ENCODE measurements around the gene DAW1.
"Not testable (repeated sequence)": the region's sequence is repeated elsewhere in the genome, so short reads cannot be mapped to it uniquely, and the experiment has no call there.

Gene DAW1

DNA sequence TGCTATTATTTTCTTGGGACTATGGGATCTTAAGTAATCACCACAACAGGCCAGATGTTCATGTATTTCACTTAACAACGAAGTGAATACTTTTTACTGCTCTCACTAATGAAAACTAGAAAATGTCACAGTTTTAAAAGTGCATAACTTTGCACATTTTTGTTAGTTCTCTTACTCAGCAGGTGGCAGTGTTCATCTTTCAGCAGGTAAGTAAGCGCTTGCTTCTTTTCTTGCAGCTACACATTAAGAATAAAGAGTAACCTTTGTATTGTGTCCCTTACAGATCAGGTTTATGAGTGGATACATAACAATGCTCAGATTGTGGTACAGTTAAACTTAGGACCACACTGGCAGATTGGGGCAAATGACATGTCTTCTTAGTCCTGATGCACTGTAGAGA lies 61.0 kb downstream of the DAW1 start:
- Histone ChIP-seq H3K27ac (ENCODE audit: low read depth, low read length, poor library complexity, severe bottlenecking) (no peak overlapping the region), H3K4me2 (ENCODE audit: low read length) (no peak overlapping the region)
- TF ChIP-seq, protein P1, sequence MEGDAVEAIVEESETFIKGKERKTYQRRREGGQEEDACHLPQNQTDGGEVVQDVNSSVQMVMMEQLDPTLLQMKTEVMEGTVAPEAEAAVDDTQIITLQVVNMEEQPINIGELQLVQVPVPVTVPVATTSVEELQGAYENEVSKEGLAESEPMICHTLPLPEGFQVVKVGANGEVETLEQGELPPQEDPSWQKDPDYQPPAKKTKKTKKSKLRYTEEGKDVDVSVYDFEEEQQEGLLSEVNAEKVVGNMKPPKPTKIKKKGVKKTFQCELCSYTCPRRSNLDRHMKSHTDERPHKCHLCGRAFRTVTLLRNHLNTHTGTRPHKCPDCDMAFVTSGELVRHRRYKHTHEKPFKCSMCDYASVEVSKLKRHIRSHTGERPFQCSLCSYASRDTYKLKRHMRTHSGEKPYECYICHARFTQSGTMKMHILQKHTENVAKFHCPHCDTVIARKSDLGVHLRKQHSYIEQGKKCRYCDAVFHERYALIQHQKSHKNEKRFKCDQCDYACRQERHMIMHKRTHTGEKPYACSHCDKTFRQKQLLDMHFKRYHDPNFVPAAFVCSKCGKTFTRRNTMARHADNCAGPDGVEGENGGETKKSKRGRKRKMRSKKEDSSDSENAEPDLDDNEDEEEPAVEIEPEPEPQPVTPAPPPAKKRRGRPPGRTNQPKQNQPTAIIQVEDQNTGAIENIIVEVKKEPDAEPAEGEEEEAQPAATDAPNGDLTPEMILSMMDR (IDR thresholded peaks at IDR 0.05; ENCODE audit: low read length) = peak; percentile 23; the same call in 1 of the 2 replicates
- no peak for TF ChIP-seq EZH2 (IDR thresholded peaks at IDR 0.05; ENCODE audit: borderline replicate concordance, low read length)

DNA sequence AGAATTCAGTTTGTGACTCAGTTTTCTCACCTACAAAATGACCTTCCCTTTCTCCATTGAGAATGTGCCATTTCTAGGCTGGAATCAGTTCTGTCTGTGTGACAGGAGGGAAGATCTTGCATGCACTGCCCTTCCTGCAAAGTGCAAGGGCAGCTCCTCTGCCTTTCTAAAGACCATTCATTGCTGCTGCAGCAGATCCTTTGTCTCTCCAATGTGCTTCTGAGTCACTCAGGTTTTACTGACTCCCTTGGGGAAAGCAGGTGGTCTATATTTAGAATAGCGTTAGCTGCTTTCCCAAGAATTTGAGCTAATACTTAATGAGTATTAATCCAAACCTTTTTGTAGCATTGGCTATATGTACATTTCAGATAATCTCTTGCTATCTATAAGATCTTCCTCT lies 62.5 kb downstream of the DAW1 start:
- Histone ChIP-seq H2AFZ (ENCODE audit: low read length) (no peak overlapping the region), H3K4me1 (ENCODE audit: insufficient read depth, low read length, severe bottlenecking) (no peaks in the 10 kb centered on the region), H3K79me2 (ENCODE audit: insufficient read depth, low read length) (no peaks in the 10 kb centered on the region), H3K27me3 (ENCODE audit: insufficient read depth, low read length) (no peaks in the 10 kb centered on the region), H3K27ac (ENCODE audit: low read depth, low read length, poor library complexity, severe bottlenecking) (no peak overlapping the region), H3K36me3 (ENCODE audit: insufficient read depth, low read length) (no peaks in the 10 kb centered on the region), H3K9ac (ENCODE audit: low read length) (no peak overlapping the region), H4K20me1 (ENCODE audit: insufficient read depth, low read length) (no peaks in the 10 kb centered on the region), H3K4me3 (ENCODE audit: low read depth, low read length, poor library complexity, severe bottlenecking) (no peak overlapping the region), H3K9me3 (ENCODE audit: low read length) (no peaks in the 10 kb centered on the region), H3K9me2 (ENCODE audit: low read depth, low read length) (no peaks in the 10 kb centered on the region), H3F3A (ENCODE audit: insufficient read depth, low read length) (no peaks in the 10 kb centered on the region), H3K4me2 (ENCODE audit: low read length) (no peak overlapping the region)
- TF ChIP-seq, protein P1 (IDR thresholded peaks at IDR 0.05; ENCODE audit: low read length) = no peak
- no peak for TF ChIP-seq EZH2 (IDR thresholded peaks at IDR 0.05; ENCODE audit: borderline replicate concordance, low read length)

More for the DNA sequence above, 61.0 kb downstream of the DAW1 start:
- no peaks in the 10 kb centered on the region for H3K27me3 ChIP-seq (ENCODE audit: insufficient read depth, low read length)
- no peaks in the 10 kb centered on the region for H3K36me3 ChIP-seq (ENCODE audit: insufficient read depth, low read length)
- H3K79me2 ChIP-seq (ENCODE audit: insufficient read depth, low read length) = no peaks in the 10 kb centered on the region
- H3K9ac ChIP-seq (ENCODE audit: low read length) = no peak overlapping the region
- H3K4me3 ChIP-seq (ENCODE audit: low read depth, low read length, poor library complexity, severe bottlenecking) = no peak overlapping the region
- H3K9me2 ChIP-seq (ENCODE audit: low read depth, low read length) = no peaks in the 10 kb centered on the region
- H3K9me3 ChIP-seq (ENCODE audit: low read length) = no peaks in the 10 kb centered on the region
- no peak overlapping the region for H2AFZ ChIP-seq (ENCODE audit: low read length)
- H3F3A ChIP-seq (ENCODE audit: insufficient read depth, low read length) = no peaks in the 10 kb centered on the region
- H4K20me1 ChIP-seq (ENCODE audit: insufficient read depth, low read length) = no peaks in the 10 kb centered on the region
- no peaks in the 10 kb centered on the region for H3K4me1 ChIP-seq (ENCODE audit: insufficient read depth, low read length, severe bottlenecking)

DNA sequence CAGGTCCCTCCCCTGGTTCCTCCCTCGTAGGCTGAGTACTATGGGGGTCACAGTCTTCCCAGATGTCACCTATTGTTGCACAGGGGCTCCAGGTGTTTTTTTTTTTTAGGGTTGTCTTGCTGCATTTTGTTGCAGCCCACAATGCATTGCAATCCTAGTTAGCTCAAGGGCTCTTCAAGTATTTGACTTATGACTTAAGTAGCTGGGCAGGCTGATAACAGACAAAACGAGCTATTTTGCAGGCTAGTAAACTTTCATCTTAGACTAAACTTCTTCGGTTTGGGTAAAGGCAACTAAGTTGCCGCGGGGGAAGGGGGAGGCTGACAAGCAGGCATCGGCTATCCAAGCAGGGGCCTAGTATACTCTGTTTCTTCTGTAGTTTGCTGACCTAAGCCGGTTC lies 64.8 kb downstream of the DAW1 start:
- H3K27me3 ChIP-seq (ENCODE audit: insufficient read depth, low read length); H3K36me3 ChIP-seq (ENCODE audit: insufficient read depth, low read length); H3F3A ChIP-seq (ENCODE audit: insufficient read depth, low read length); H3K9ac ChIP-seq (ENCODE audit: low read length); H4K20me1 ChIP-seq (ENCODE audit: insufficient read depth, low read length); H3K9me3 ChIP-seq (ENCODE audit: low read length); H3K4me1 ChIP-seq (ENCODE audit: insufficient read depth, low read length, severe bottlenecking); H3K4me2 ChIP-seq (ENCODE audit: low read length); H3K9me2 ChIP-seq (ENCODE audit: low read depth, low read length); H2AFZ ChIP-seq (ENCODE audit: low read length); H3K79me2 ChIP-seq (ENCODE audit: insufficient read depth, low read length); H3K4me3 ChIP-seq (ENCODE audit: low read depth, low read length, poor library complexity, severe bottlenecking); H3K27ac ChIP-seq (ENCODE audit: low read depth, low read length, poor library complexity, severe bottlenecking): not testable (repeated sequence)

DNA sequence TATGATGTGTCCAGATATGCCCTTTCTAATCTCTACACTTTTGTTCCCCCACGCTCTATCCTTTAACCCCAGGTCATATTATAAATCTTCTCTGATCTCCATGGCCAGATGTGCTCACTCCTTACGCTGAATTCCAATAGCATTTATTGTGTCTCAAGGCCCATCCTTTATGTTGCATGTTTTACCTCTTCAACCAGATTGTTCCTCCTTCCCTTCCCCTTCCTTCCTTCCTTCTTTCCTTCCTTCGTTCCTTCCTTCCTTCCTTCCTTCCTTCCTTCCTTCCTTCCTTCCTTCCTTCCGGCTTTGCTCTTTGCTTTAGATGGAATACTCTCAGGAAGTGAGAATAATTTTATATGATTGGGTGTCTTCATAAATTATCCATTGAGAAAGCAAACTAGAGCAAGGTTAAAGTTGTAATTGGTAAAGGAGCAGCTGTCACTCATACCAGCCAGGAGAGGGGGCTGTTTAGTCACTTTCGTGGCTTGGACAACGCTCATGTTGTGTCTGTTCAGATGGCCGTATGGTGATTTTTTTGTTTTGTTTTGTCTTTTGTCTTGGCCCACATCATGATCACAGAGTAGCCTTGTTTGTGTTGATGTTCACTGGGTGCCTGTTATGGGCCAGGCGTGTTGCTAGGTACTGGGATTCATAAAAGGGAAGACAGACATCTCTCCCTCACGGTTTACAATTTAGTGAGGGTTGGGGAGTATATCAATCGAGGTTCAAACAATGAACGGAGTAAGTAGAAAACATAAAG lies 68.0 kb downstream of the DAW1 start:
- no peaks in the 10 kb centered on the region for H3K79me2 ChIP-seq (ENCODE audit: insufficient read depth, low read length)
- TF ChIP-seq, protein P1 (IDR thresholded peaks at IDR 0.05; ENCODE audit: low read length) = peak; percentile 80
- no peak for TF ChIP-seq EZH2 (IDR thresholded peaks at IDR 0.05; ENCODE audit: borderline replicate concordance, low read length)
- H4K20me1 ChIP-seq (ENCODE audit: insufficient read depth, low read length) = no peaks in the 10 kb centered on the region
- H3K27me3 ChIP-seq (ENCODE audit: insufficient read depth, low read length) = no peaks in the 10 kb centered on the region
- H3K4me3 ChIP-seq (ENCODE audit: low read depth, low read length, poor library complexity, severe bottlenecking) = no peak overlapping the region
- no peaks in the 10 kb centered on the region for H3K9me2 ChIP-seq (ENCODE audit: low read depth, low read length)
- no peak overlapping the region for H3K27ac ChIP-seq (ENCODE audit: low read depth, low read length, poor library complexity, severe bottlenecking)
- H3K4me2 ChIP-seq (ENCODE audit: low read length) = no peak overlapping the region
- no peak overlapping the region for H2AFZ ChIP-seq (ENCODE audit: low read length)
- no peaks in the 10 kb centered on the region for H3K4me1 ChIP-seq (ENCODE audit: insufficient read depth, low read length, severe bottlenecking)
- no peaks in the 10 kb centered on the region for H3K9me3 ChIP-seq (ENCODE audit: low read length)
- no peaks in the 10 kb centered on the region for H3F3A ChIP-seq (ENCODE audit: insufficient read depth, low read length)
- H3K36me3 ChIP-seq (ENCODE audit: insufficient read depth, low read length) = no peaks in the 10 kb centered on the region
- H3K9ac ChIP-seq (ENCODE audit: low read length) = no peak overlapping the region

Data from OCI-LY1 (cell line).